GM19035 (cell line): ENCODE measurements around the gene ODAD3.
"Not testable (repeated sequence)": the region's sequence is repeated elsewhere in the genome, so short reads cannot be mapped to it uniquely, and the experiment has no call there.

Source experiments
- ATAC-seq: cut with Tn5 transposase; IDR thresholded peaks from one replicate; pipeline ENCODE4 v1.9.1; 2021; ENCODE audit not compliant: unreplicated experiment

ODAD3 gene

DNA sequence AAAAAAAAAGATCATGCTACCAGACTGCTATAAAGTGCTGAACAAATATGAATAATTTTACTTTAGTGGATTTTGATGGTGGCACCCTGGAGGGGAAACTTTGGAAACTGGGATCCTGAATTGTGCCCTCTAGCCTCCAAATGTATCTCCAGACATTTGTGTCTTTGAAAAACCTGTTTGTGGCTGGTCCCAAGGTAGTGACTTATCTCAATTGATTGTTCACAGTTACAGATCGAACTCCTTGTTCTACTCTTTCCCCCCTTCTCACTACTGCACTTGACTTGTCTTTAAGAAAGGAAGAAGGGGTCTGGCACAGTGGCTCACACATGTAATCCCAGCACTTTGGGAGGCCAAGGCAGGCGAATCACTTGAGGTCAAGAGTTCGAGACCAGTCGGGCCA, 26.3 kb downstream of the ODAD3 start:
- no peak for ATAC-seq

DNA sequence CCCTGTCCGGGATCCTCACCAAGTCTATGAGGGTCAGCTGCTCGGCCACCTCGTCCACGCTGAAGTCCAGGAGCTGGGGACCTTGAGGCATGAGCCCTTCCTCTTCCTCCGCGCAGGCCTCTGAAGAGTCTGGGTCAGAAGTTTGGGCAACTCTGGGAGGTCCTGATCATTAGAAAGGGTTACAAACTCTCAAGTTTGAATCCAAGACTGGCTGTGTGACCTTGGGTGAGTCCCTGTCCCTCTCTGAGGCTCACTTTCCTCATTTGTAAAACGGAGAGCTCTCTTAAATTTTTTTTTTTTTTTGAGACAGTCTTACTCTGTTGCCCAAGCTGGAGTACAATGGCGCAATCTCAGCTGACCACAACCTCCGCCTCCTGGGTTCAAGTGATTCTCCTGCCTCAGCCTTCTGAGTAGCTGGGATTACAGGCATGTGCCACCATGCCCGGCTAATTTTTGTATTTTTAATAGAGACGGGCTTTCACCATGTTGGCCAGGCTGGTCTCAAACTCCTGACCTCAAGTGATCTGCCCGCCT, 28.2 kb downstream of the ODAD3 start:
- not testable (repeated sequence) for ATAC-seq

DNA sequence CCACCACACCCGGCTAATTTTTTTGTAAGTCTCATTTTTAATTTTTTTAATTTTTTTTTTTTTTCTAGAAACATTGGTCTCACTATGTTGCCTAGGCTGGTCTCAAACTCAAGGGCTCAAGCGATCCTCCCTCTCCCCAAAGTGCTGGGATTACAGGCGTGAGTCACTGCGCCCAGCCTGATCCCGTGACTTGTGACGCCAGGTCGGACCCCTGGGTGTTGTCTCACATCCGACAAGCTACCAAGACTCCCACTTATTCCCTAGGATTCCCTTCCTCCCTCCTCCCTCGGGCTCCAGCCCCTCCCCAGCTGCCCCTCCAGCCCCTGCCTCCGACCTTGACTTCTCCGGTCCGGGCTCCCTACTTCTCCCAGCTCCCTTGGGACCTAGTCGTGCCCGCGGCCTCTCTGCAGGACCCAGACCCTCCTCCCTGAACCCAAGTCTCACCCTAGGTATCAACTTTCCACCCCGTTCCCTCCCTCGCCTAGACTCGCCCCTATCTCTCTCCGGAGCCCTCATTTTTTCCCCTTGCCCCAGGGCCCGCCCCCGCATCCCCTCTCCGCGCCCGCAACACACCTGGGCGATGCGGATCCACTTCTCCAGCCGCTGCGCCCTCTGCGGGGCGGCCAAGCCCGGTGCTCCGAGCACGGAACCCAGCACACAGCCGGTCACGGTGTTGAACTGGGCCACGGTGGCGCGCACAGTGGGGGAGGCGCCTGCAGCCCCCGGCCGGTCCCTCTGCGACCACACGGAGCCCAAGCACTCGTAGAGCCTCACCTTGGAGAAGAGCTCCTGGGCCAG, 28.9 kb downstream of the ODAD3 start:
- ATAC-seq = no peak

DNA sequence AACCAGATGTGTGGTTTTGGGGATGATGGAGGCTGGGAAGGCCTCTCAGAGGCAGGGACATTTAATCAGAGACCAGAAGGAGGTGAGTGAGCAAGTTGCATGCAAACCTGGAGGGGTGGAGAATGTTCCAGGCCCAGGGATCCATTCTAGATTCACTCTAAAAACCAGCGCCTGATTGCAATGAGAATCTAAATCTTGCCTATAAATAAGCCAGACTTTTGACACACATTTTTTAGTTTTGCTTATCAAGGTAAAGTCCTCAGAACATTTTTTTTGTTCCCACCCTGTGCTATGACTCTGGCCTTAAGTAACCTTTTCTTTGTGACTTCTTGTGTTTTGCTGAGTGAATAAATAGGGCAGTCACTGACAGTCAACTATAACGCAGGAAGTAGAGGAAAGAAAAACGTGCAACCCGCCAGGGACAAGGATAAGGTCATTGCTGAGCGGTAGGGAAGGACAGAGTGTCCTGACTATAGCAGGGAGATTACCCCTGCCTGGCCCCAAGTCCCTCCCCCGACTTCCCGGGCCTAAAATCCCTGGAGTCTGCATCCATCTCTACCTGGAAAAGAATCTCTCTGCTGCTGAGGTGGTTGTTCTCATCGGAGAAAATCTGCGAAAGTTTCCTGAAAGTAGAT, 30.2 kb downstream of the ODAD3 start:
- ATAC-seq = no peak

DNA sequence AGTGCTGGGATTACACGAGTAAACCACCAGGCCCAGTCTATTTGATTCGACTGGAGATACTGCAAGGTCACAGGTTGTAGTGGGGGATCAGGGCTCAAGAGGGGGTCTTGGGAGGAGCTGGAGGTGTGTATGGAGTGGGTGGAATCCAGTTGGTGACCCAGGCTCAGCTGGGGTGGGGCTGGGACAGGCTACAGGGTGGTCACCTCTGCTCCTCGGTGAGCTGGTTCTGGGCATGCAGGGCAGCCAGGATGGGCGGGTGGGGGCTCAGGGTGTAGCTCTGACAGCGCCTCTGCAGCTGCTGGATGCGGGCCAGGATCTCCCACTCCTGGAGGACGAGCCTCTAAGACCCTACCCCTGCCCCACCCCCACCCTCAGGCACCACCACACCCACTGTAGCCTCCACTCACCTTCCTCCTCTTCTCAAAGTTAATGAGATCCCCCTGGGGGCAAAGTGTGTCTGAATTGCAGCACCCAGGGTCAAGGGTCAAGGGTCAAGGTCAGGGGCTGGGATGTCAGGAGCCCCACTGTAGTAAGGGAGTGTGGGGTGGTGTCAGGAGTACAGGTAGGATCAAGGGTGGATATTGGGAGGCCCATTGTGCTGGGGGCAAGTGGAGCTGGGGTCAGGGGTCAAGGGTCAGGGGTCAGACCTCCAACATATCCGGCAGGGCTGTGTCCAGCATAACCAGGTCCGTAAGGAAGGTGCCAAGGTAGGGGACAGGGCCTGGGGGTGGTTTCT, 32.9 kb downstream of the ODAD3 start:
- no peak for ATAC-seq

DNA sequence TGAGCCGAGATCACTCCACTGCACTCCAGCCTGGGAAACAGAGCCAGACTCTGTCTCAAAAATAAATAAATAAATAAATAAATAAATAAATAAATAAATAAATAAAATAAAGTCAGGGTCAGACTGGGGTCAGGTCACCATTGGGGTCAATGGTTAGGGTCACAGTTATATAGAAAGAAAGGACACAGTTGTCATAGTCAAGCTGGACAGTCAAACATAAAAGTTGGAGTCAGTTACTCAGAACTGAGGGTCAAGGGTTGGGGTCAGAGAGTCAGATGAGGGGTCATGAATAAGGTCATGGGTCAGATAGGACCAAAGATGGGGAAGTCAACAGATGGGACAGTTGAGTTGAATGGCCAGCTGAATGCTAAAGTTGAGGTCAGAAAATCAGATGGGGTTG, 34.1 kb downstream of the ODAD3 start:
- no peak for ATAC-seq

DNA sequence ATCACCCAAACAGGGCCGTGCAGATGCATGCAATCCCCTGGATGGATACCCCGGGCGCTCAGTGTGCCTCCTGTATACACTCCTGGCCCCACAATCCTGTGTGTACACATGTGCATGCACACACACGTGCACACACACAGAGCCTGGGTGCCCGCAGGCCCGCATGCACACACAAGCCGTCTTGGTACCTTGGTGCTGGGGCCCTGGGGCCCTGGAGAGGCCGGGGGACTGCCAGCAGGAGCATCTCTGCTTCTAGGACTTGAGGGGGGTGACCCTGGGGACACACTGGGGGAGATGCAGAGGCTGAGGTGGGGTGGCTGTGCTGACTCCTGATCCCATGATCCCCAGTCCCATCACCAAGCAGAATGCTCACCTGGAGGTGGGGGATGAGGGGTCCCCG, 35.3 kb downstream of the ODAD3 start:
- ATAC-seq = no peak

DNA sequence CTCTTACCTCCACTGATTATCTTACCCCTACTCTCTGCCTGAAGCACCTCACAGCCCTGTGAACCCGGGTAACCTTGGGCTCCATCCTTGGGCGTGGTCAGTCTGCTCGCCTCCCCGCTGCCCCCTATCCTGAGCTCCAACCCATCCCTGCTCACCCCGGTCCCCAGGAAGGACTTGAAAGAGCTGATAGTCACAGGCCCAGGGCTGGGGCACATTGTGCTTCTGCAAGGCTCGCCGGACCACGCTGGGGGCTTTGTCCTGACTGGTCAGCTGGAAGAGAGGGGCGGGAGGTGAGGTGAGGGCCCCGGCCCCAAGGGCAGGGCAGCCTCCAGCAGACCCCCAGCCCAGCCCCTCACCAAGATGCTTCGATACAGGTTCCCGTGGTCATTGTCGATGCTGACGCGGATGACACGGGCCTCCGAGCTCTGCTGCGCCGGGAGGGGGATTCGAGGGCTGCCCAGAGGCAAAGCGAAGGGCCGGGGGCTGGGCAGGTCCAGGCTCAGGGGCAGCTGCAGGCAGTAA, 37.8 kb downstream of the ODAD3 start:
- ATAC-seq = no peak

DNA sequence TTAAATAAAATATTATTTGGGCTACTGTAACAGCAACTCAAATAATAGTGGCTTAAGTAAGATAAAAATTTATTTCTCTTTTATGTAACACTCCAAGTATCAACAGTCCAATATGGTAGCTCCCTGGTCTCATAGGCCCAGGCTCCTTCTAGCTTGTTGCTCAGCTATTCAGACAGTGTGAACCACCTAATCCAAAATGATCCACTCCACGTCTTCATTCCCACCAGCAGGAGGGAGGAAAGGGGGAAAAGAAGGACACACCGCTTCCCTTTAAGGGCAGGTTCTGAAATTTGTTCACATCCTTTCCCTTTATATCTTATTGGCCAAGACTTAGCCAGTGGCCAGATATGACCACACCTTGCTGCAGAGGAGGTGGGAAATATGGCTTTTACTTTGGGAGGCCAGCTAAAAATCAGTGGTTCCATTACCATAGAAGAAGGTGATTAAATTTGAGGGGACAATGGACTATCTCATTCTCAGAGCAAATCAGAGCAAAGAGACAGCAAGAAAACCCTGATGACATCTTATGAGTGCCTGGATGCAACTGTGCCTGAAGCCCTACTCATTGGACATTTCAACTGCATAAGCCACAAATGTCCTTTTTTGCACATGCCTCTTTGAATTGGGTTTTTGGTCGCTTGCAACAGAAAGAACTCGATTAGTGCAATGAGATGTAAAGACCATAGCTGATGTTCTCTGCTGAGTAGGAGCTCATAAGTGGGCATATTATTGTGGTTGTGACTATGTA, 43.8 kb downstream of the ODAD3 start:
- no peak for ATAC-seq

DNA sequence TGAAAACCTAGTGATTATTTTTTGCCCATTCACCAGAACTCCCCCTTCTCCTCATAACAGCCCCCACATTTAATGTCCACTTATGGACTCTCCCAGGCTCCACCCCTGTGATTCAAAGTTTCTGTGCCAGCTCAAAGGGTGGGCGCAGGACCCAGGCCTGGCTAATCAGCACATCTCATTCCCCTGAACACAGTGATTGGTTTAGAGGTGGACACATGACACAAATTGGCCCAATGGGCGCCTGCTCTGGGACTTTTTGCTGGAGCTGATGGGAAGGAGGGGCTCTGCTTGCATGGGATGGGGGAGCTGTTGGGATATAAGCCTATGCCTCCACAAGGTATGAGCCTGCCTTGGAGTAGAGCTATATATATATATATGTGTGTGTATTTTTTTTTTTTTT, 44.6 kb downstream of the ODAD3 start:
- no peak for ATAC-seq

DNA sequence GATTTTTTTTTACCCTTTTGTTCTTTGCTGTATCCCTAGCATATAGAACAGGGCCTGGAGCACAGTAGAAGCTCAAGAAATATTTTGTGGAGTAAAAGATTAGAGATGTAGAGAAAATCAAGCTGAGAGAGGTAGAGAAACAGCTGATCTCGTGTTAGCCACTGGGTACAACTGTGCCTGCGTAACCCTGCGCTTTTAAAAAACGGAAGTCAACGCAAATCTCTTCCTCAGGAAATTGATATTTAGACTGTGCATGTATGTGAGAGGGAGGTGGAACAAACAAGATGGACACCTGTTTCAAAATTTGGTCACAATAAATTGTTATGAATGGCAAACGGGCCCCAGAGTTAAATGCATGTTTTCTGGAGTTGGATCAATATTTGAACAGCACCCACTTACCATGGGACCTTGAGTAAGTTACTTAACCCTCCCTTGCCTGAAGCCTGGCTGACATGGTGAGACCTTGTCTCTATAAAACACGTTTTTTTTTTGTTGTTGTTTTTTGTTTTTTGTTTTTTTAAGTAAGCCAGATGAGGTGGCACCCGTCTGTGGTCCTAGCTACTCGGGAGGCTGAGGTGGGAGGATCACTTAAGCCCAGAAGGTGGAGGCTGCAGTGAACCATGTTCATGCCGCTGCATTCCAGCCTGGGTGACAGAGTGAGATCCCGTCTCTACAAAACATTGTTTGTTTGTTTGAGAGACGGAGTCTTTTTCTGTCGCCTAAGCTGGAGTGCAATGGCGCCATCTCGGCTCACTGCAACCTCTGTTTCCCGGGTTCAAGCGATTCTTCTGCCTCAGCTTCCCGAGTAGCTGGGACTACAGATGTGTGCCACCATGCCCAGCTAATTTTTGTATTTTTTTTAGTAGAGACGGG, 47.5 kb downstream of the ODAD3 start:
- no peak for ATAC-seq

DNA sequence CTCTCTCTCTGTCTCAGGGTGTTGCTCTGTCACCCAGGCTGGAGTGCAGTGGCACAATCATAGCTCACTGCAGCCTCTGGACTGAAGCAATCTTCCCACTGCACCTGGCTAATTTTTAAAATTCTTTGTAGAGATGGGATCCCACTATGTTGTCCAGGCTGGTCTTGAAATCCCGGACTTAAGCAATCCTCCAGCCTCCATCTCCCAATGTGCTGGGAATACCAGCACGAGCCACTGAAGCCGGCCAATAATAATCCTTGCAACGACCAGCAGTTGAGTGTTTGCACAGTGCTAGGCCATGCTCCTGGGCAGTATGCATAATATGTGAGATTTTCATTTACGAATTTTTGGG, 50.2 kb downstream of the ODAD3 start:
- no peak for ATAC-seq

DNA sequence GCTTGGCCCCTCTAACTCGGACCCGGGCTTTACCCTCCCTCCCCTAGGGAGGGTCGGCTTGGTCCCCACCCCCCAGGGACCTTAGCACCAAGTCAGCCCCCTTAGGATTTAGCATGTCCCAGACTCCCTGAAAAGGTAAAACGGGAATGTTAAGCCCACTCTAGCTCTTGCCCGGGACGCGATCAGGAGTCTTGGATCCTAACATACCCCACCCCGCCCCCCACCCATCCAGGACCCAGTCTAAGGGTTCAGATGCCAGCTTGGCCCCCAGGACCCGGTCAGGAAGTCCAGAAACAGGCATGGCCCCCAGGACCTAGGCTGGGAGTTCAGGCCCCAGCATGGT, 51.2 kb downstream of the ODAD3 start:
- ATAC-seq = no peak

DNA sequence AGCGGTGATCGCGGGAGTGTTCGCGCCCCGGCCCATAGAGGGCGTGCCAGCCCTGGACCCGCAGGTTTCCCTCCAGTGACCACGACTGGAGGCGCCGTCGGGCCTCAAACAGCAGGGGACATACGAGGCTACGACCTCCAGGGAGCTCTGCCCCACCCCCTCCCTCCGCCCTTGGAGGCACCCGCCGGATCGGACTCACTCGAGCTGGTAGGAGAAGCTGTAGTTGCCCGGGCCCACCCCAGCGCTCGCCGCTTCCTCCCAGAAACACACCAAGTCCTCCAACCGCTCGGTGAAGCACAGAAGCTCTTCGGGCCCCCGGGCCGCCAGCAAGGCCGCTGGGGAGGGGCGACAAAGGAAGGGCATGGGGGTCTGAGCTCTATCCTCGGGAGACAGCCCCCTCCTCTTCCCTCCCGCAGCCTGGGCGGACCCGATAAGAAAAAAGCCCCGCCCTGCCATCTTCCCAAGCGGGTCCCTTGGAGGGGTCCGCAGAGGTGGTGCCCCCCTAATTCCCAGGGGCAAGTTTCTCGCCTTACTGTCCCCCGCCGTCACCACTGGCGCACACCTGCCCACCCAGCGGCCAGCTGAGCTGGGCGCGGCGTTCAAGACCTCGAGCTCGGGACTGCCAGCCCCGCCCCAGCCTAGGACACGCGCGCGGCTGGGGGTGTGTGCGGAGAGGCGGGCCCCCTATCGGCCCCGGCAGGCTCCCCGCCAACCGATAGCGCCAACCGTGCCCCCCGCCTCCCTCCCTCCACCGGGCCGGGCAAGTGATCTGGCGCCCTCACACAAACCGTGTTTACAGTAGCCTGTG, 51.8 kb downstream of the ODAD3 start:
- ATAC-seq = no peak

DNA sequence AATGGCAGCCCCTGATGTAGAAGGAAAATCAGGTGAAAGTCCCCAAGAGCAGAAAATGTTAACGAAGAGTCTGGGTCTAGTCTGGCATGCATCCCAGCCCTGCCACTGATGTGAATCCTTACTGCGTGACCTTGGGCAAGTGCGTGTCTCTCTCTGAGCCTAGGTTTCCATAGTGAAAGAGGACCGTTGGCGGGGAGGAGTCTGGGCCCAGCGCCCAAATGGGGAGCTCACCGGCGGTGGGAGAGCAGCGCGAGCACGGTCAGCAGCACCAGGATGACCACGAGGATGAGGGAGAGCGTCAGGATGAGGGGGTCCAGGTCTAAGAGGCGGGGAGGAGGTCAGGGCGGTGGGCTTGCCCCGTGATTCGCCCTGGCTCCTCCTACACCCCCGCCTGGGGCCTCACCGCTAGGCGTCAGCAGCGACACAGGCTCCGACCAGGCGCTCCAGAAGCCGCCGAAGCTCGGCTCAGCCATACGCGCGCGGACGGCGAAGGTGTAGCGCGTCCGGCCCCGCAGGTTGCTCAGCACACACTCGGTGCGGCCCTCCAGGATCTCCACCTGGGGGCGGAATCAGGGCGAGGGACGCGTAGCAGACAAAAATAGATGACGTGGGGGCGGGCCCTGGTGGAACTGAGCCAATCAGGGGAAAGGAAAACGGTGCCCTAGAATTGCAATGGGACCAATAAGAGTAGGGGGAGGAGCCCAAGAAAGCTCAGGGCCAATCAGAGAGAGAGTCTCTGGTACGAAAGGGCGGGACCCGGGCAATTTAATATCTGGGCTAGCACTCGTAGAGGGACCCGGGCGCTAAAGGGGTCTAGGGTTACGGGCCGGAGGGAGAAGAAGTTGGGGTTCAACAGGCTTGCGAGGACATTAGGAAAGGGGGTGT, 54.0 kb downstream of the ODAD3 start:
- peak; percentile 75 for ATAC-seq

DNA sequence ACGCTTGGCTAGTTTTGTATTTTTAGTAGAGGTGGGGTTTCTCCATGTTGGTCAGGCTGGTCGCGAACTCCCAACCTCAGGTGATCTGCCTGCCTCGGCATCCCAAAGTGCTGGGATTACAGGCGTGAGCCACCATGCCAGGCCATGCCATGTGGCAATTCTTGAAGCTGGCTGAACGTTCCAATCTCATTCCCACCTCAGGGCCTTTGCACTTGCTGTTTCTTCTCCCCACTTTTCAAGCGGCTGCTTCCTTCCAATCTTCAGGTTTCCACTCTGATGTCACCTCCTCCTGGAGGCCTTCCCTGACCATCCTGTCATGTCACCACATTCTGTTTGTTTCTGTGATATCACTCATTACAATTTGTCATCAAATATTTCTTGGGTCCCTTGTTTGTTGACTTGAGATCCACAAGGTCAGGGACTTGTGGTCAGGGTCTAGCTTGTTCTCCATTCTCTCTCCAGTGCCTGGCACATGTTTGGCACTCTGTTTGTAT, 55.0 kb downstream of the ODAD3 start:
- no peak for ATAC-seq

DNA sequence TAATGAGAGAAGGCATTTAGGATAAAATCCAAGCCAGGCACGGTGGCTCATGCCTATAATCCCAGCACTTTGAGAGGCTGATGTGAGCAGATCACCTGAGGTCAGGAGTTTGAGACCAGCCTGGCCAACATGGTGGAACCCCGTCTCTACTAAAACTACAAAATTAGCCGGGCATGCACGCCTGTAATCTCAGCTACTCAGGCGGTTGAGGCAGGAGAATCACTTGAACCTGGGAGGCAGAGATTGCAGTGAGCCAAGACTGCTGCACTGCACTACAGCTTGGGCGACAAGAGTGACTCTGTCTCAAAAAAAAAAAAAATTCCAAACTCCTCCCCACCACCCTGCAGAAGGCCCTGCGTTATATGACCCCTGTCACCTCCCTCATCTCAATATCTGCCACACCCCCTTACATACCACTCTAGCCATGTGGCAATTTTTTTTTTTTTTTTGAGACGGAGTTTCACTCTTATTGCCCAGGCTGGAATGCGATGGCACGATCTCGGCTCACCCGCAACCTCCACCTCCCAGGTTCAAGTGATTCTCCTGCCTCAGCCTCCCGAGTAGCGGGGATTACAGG, 55.6 kb downstream of the ODAD3 start:
- not testable (repeated sequence) for ATAC-seq
